ENCODE measurements around the gene TTC16.

The TTC16 gene

GRCh38 chr9:127717766-127718165 is 1.9 kb downstream of the TTC16 start:
- no peak for DNase-seq (ENCODE audit: low spot score)
- H3K27ac ChIP-seq, result peak overlapping the region; percentile 95
- TF ChIP-seq CTCF (conservative IDR thresholded peaks at IDR 0.05; ENCODE audit: low read depth), result no peak
- ChIA-PET POLR2A (ENCODE audit: low non-redundant PET) (no interaction called here), CTCF (interaction anchor here (0.6 to 0.7 kb wide), 2 partner anchors 97 to 129 kb away, joined by 3 read pairs; no protein-coding TSS in a partner anchor)

GRCh38 chr9:127720031-127720864 is 4.4 kb downstream of the TTC16 start:
- CTCF ChIA-PET, result interaction anchor here (5.6 kb wide), 1 partner anchor 14 kb away, joined by 30 read pairs; the partner anchor contains the start of gene TOR2A
- H3K27ac ChIP-seq, result peak overlapping the region; percentile 95
- POLR2A ChIA-PET (ENCODE audit: low non-redundant PET), result no interaction called here
- DNase-seq (ENCODE audit: low spot score), result no peak
- TF ChIP-seq CTCF (conservative IDR thresholded peaks at IDR 0.05; ENCODE audit: low read depth), result no peak

GRCh38 chr9:127720865-127721227 is 5.0 kb downstream of the TTC16 start:
- DNase-seq (ENCODE audit: low spot score), result no peak
- CTCF ChIA-PET, result interaction anchor here (5.6 kb wide), 1 partner anchor 13 kb away, joined by 30 read pairs; the partner anchor contains the start of gene TOR2A
- TF ChIP-seq CTCF (conservative IDR thresholded peaks at IDR 0.05; ENCODE audit: low read depth), result no peak
- POLR2A ChIA-PET (ENCODE audit: low non-redundant PET), result no interaction called here
- peak overlapping the region; percentile 95 for H3K27ac ChIP-seq

GRCh38 chr9:127721391-127721821 is 5.5 kb downstream of the TTC16 start:
- POLR2A ChIA-PET (ENCODE audit: low non-redundant PET), result interaction anchor here (0.6 kb wide), 1 partner anchor 30 kb away, joined by 3 read pairs; no protein-coding TSS in a partner anchor
- DNase-seq (ENCODE audit: low spot score), result peak; percentile 93
- no peak; the same call in 1 of the 2 replicates for TF ChIP-seq CTCF (conservative IDR thresholded peaks at IDR 0.05; ENCODE audit: low read depth)
- H3K27ac ChIP-seq, result peak overlapping the region; percentile 95
- CTCF ChIA-PET, result interaction anchor here (1.0 to 5.6 kb wide), 2 partner anchors 13 to 64 kb away, joined by 6 to 30 read pairs; partner anchors contain the start of gene TOR2A

GRCh38 chr9:127722055-127722745 is 6.3 kb downstream of the TTC16 start:
- ChIA-PET POLR2A (ENCODE audit: low non-redundant PET) (interaction anchor here (0.6 kb wide), 1 partner anchor 128 kb away, joined by 11 read pairs; no protein-coding TSS in a partner anchor), CTCF (interaction anchor here (1.0 to 5.6 kb wide), 2 partner anchors 12 to 63 kb away, joined by 6 to 30 read pairs; partner anchors contain the start of gene TOR2A)
- DNase-seq (ENCODE audit: low spot score), result no peak
- H3K27ac ChIP-seq, result peak overlapping the region; percentile 95
- TF ChIP-seq CTCF (conservative IDR thresholded peaks at IDR 0.05; ENCODE audit: low read depth), result no peak

- TF ChIP-seq CTCF (conservative IDR thresholded peaks at IDR 0.05; ENCODE audit: low read depth), result no peak
- DNase-seq (ENCODE audit: low spot score), result no peak
- ChIA-PET CTCF (interaction anchor here (5.6 kb wide), 1 partner anchor 11 kb away, joined by 30 read pairs; the partner anchor contains the start of gene TOR2A), POLR2A (ENCODE audit: low non-redundant PET) (no interaction called here)
- H3K27ac ChIP-seq, result peak overlapping the region; percentile 95
These were observed 7.1 kb downstream of the TTC16 start for GRCh38 chr9:127723013-127723412.
